NT2/D1 (cell line): ENCODE data around the gene DIDO1.

Experiments used
- DNase-seq: peaks from one replicate; pipeline ENCODE4 v3.0.0-alpha.2; 2011; ENCODE audit warnings: low read depth, low spot score
- H3K27me3 ChIP-seq: 2 replicates; pipeline ENCODE4 v1.6.0; 2011; ENCODE audit warnings: mild to moderate bottlenecking; ENCODE audit not compliant: insufficient read length, insufficient read depth
- H3K36me3 ChIP-seq: 2 replicates; pipeline ENCODE4 v1.6.1; 2011; ENCODE audit warnings: mild to moderate bottlenecking, low read length, mixed read lengths; ENCODE audit not compliant: insufficient read depth, insufficient read length
- H3K4me1 ChIP-seq: 2 replicates; pipeline ENCODE4 v1.5.1; 2011; ENCODE audit not compliant: insufficient read depth, insufficient read length
- H3K4me3 ChIP-seq: 2 replicates; pipeline ENCODE4 v1.5.1; 2011; ENCODE audit warnings: low read depth; ENCODE audit not compliant: insufficient read length
- H3K9ac ChIP-seq: 2 replicates; pipeline ENCODE4 v1.6.0; 2011; ENCODE audit warnings: low read depth; ENCODE audit not compliant: insufficient read length
- H3K9me3 ChIP-seq: 2 replicates; pipeline ENCODE4 v1.5.1; 2011; ENCODE audit warnings: mild to moderate bottlenecking, low read length; ENCODE audit not compliant: insufficient read depth
- SUZ12 ChIP-seq: IDR thresholded peaks from 2 replicates; pipeline ENCODE4 v1.6.1; 2011; ENCODE audit not compliant: insufficient read length, insufficient read depth; ENCODE audit errors: extremely low read depth
- YY1 ChIP-seq: IDR thresholded peaks from 2 replicates; pipeline ENCODE4 v1.6.1; 2011; ENCODE audit not compliant: insufficient read length, insufficient read depth
- ZNF274 ChIP-seq: IDR thresholded peaks from 2 replicates; pipeline ENCODE4 v1.6.1; 2011; ENCODE audit warnings: mild to moderate bottlenecking, low read depth, low read length

Gene DIDO1

GRCh38 chr20:62905536-62906117 is 20.7 kb downstream of the DIDO1 start:
- Histone ChIP-seq H3K36me3 (peaks cover 96% of the 10 kb centered on the region), H3K27me3 (no peaks in the 10 kb centered on the region), H3K9ac (no peak overlapping the region), H3K9me3 (no peaks in the 10 kb centered on the region), H3K4me3 (no peak overlapping the region), H3K4me1 (peaks cover 6% of the 10 kb centered on the region)
- TF ChIP-seq SUZ12 = no peak
- no peak for TF ChIP-seq YY1
- no peak for TF ChIP-seq ZNF274
- DNase-seq = no peak

DNA sequence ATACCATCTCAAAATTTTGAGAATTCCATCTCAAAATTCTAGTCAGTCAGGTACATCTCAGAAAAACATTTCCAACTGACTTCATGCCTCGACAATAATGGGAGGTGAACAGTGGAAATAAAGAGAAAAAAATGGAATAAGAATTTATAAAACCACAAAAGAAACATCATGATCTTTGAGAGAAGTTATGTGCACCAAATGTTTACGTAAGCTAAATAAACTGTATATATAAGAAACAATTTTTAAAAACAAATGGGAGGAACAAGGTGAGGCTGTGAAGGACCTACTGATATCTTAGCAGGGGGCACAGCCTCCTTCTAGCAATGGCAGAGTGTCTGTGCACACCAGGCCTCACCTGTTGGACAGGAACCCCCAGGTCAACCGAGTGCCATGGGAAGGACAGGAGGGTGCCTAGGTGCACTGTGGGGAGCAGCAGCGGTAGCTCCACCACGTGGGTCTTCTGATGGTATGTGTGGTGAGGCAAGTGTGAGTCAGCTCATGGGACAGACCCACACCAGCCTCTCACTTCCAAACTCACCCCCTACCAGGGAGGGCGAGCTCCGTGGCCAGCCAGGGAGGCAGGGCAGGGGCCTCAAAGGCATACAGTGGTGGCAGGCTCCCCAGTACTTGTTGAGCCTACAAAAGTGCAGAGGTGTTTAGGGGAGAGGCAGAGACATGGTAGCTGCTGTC is 23.2 kb downstream of the DIDO1 start:
- H3K4me1 ChIP-seq = peaks cover 19% of the 10 kb centered on the region
- no peak overlapping the region for H3K9ac ChIP-seq
- H3K4me3 ChIP-seq = no peak overlapping the region
- DNase-seq = no peak
- H3K36me3 ChIP-seq = peaks cover 71% of the 10 kb centered on the region
- no peak for TF ChIP-seq ZNF274
- no peak for TF ChIP-seq SUZ12
- TF ChIP-seq YY1 = no peak
- no peaks in the 10 kb centered on the region for H3K9me3 ChIP-seq
- no peaks in the 10 kb centered on the region for H3K27me3 ChIP-seq

GRCh38 chr20:62901891-62902290 is 24.4 kb downstream of the DIDO1 start:
- TF ChIP-seq ZNF274 (no peak), YY1 (no peak), SUZ12 (no peak)
- Histone ChIP-seq H3K36me3 (peaks cover 71% of the 10 kb centered on the region), H3K27me3 (no peaks in the 10 kb centered on the region), H3K9me3 (no peaks in the 10 kb centered on the region), H3K4me1 (peaks cover 19% of the 10 kb centered on the region), H3K9ac (no peak overlapping the region), H3K4me3 (no peak overlapping the region)
- no peak for DNase-seq

DNA sequence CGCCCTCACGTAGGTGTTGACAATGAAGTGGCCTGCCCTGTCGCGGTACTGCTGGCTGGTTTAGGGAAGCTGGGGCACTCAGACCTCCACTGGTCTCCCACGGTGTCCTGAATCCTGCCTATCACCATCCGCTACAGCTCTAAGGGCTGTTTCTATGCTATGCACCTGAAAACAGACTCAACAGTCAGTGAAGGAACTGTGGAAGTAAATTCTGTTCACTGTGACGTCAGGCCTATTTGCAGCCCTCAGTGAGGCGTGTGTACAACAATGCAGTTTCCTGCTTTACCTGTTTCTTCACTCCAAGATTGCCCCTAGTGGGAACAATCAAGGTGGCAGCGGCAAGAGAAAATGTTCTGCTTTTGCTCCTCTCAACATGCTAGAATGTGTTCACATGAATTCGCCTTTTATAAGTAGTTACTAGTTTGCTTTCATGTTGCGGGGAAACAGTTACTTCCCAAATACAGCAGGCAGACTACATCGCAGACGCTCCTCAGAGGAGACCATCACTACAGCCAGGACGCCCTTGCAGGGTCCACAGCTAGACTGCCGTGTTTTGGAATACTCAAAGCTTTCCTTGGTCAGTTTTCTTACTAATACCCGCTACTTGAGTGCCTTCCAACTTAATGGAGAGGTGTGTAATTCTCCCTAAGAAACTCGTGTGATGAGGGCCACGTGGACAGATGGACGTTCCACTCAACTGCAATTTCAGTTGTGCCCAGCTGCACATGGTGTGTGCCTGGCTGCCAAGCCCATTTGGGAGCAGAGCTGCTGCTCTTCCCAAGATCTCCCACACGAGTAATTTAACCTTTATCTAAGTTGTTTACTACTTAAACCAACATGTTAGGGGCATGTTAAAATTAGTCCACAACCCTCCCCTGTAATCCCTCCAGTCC is 25.4 kb downstream of the DIDO1 start:
- no peaks in the 10 kb centered on the region for H3K9me3 ChIP-seq
- H3K36me3 ChIP-seq = peaks cover 71% of the 10 kb centered on the region
- no peak overlapping the region for H3K4me3 ChIP-seq
- H3K9ac ChIP-seq = peak overlapping the region; percentile 39
- H3K4me1 ChIP-seq = peaks cover 19% of the 10 kb centered on the region
- no peaks in the 10 kb centered on the region for H3K27me3 ChIP-seq
- no peak for TF ChIP-seq SUZ12
- TF ChIP-seq ZNF274 = no peak
- no peak for TF ChIP-seq YY1
- DNase-seq = no peak

DNA sequence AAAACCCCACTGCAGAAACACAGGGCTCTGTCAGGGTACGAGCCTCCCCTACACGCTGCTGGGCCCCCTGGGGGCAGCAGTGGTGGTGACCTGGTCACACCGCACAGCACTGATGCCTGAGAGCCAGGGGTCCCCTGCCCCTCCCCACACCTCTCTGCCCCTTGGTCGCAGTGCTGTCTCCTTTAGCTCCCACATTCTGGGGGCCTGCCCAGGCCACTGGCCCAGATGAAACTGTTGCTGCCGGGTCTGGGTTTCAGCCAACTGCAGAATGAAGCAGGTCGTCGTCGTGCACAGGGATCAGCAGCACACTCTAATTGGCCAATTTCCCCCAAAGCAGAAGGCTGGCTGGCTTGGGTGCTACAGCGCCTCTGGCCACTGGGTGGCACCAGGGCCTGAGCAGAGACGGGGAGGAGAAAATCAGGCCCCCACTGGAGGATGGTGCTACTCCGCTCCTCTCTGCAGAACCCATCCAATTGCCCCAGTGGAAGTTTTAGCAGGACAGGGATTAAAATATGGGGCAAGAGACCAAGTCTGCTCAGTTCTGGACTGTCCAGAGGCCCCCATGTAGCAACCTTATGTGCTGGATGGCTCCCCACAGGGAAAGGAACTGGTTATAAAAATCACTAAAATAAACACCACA is 26.1 kb downstream of the DIDO1 start:
- Histone ChIP-seq H3K4me3 (no peak overlapping the region), H3K9me3 (no peaks in the 10 kb centered on the region), H3K9ac (peak overlapping the region; percentile 50), H3K36me3 (peaks cover 71% of the 10 kb centered on the region), H3K27me3 (no peaks in the 10 kb centered on the region), H3K4me1 (peaks cover 19% of the 10 kb centered on the region)
- DNase-seq = peak; percentile 59
- no peak for TF ChIP-seq YY1
- no peak for TF ChIP-seq ZNF274
- no peak for TF ChIP-seq SUZ12

DNA sequence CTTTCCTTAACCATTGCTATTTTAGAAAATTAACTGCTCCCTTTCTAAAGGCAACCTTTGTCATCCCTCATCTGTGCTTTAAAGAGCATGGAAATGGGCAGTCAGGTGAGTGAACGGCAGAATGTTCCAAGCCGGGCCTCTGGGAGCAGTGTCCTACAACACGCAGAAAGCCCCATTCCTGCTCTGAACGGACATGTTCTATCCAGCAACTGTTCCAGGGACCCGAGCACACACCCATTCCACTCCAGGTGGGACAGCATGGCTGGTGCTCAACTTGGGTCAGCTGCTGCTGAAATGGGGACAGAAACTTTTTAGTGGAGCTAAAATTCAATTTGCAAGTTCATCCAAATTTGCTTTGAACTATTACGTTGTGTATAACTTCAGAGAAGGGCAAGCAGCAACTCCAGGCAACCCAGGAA is 26.7 kb downstream of the DIDO1 start:
- Histone ChIP-seq H3K9me3 (no peaks in the 10 kb centered on the region), H3K27me3 (no peaks in the 10 kb centered on the region), H3K4me1 (peaks cover 19% of the 10 kb centered on the region), H3K36me3 (peaks cover 71% of the 10 kb centered on the region), H3K9ac (peak overlapping the region; percentile 50), H3K4me3 (no peak overlapping the region)
- no peak for DNase-seq
- TF ChIP-seq SUZ12 = no peak
- TF ChIP-seq YY1 = no peak
- TF ChIP-seq ZNF274 = no peak
